ENCODE results near the gene AFTPH. TPM values are rescaled to one million over a fixed set of nuclear protein-coding genes. Genes with fewer than 3 reads are reported as not detected.

Gene AFTPH
- total and polyA plus RNA-seq, 9 of the 15 experiments (the other 6 are each of a cell fraction or from before 2014, with no cell fraction given) = 8.0 to 26.2 (median 13.8) TPM

DNA sequence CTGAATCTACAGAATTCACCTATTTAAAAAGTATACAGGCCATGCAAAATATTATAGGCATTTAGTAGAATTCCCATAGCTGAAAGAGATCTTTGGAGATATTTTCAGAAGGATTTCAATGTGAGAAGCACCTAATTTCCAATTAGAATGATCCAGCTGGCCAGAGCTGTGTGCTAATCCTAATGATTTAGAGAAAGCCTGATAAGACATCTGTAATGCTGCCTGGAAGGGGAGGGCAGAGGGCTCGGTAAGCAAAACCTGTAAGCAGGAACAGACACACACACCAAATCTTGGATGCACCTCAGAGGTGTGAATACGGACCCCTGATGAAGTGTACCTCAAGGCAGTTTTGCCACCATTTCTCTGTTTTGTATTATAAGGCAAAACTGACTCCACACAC, 115.6 kb downstream of the AFTPH start (continued):
- TF ChIP-seq, protein P1, sequence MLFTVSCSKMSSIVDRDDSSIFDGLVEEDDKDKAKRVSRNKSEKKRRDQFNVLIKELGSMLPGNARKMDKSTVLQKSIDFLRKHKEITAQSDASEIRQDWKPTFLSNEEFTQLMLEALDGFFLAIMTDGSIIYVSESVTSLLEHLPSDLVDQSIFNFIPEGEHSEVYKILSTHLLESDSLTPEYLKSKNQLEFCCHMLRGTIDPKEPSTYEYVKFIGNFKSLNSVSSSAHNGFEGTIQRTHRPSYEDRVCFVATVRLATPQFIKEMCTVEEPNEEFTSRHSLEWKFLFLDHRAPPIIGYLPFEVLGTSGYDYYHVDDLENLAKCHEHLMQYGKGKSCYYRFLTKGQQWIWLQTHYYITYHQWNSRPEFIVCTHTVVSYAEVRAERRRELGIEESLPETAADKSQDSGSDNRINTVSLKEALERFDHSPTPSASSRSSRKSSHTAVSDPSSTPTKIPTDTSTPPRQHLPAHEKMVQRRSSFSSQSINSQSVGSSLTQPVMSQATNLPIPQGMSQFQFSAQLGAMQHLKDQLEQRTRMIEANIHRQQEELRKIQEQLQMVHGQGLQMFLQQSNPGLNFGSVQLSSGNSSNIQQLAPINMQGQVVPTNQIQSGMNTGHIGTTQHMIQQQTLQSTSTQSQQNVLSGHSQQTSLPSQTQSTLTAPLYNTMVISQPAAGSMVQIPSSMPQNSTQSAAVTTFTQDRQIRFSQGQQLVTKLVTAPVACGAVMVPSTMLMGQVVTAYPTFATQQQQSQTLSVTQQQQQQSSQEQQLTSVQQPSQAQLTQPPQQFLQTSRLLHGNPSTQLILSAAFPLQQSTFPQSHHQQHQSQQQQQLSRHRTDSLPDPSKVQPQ (CRISPR knock-in tag; IDR thresholded peaks at IDR 0.05; ENCODE audit: borderline replicate concordance) = no peak
- TF ChIP-seq MEIS2 (IDR thresholded peaks at IDR 0.05; ENCODE audit: partially characterized antibody) = peak; percentile 56
- TF ChIP-seq, protein P2, sequence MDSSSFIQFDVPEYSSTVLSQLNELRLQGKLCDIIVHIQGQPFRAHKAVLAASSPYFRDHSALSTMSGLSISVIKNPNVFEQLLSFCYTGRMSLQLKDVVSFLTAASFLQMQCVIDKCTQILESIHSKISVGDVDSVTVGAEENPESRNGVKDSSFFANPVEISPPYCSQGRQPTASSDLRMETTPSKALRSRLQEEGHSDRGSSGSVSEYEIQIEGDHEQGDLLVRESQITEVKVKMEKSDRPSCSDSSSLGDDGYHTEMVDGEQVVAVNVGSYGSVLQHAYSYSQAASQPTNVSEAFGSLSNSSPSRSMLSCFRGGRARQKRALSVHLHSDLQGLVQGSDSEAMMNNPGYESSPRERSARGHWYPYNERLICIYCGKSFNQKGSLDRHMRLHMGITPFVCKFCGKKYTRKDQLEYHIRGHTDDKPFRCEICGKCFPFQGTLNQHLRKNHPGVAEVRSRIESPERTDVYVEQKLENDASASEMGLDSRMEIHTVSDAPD (CRISPR knock-in tag; IDR thresholded peaks at IDR 0.05) = no peak
- no peak for TF ChIP-seq ZKSCAN8 (CRISPR knock-in tag; IDR thresholded peaks at IDR 0.05)
- TF ChIP-seq MAFK (IDR thresholded peaks at IDR 0.05; ENCODE audit: low read length) = no peak
- TF ChIP-seq ZNF23 (CRISPR knock-in tag; IDR thresholded peaks at IDR 0.05) = no peak
- TF ChIP-seq, protein P3, sequence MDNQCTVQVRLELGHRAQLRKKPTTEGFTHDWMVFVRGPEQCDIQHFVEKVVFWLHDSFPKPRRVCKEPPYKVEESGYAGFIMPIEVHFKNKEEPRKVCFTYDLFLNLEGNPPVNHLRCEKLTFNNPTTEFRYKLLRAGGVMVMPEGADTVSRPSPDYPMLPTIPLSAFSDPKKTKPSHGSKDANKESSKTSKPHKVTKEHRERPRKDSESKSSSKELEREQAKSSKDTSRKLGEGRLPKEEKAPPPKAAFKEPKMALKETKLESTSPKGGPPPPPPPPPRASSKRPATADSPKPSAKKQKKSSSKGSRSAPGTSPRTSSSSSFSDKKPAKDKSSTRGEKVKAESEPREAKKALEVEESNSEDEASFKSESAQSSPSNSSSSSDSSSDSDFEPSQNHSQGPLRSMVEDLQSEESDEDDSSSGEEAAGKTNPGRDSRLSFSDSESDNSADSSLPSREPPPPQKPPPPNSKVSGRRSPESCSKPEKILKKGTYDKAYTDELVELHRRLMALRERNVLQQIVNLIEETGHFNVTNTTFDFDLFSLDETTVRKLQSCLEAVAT (IDR thresholded peaks at IDR 0.05) = no peak
- TF ChIP-seq HNRNPH1 (optimal IDR thresholded peaks at IDR 0.05; ENCODE audit: low read depth, low read length) = no peak
- TF ChIP-seq, protein P4, sequence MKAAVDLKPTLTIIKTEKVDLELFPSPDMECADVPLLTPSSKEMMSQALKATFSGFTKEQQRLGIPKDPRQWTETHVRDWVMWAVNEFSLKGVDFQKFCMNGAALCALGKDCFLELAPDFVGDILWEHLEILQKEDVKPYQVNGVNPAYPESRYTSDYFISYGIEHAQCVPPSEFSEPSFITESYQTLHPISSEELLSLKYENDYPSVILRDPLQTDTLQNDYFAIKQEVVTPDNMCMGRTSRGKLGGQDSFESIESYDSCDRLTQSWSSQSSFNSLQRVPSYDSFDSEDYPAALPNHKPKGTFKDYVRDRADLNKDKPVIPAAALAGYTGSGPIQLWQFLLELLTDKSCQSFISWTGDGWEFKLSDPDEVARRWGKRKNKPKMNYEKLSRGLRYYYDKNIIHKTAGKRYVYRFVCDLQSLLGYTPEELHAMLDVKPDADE (conservative IDR thresholded peaks at IDR 0.05; ENCODE audit: control insufficient read depth, low read depth, low read length) = no peak
- TF ChIP-seq SMC3 (conservative IDR thresholded peaks at IDR 0.05; ENCODE audit: insufficient read depth, low read depth, low read length) = no peak
- TF ChIP-seq, protein P5, sequence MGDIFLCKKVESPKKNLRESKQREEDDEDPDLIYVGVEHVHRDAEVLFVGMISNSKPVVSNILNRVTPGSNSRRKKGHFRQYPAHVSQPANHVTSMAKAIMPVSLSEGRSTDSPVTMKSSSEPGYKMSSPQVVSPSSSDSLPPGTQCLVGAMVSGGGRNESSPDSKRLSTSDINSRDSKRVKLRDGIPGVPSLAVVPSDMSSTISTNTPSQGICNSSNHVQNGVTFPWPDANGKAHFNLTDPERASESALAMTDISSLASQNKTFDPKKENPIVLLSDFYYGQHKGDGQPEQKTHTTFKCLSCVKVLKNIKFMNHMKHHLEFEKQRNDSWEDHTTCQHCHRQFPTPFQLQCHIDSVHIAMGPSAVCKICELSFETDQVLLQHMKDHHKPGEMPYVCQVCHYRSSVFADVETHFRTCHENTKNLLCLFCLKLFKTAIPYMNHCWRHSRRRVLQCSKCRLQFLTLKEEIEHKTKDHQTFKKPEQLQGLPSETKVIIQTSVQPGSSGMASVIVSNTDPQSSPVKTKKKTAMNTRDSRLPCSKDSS (IDR thresholded peaks at IDR 0.05; ENCODE audit: low read depth, partially characterized antibody) = no peak
- peak; percentile 26 for TF ChIP-seq DACH1 (IDR thresholded peaks at IDR 0.05; ENCODE audit: partially characterized antibody)
- TF ChIP-seq, protein P6, sequence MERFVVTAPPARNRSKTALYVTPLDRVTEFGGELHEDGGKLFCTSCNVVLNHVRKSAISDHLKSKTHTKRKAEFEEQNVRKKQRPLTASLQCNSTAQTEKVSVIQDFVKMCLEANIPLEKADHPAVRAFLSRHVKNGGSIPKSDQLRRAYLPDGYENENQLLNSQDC (CRISPR knock-in tag; IDR thresholded peaks at IDR 0.05) = no peak
- 0 out of 4 replicates have a peak, but pooled peaks of 1 of the 2 experiments have one; percentile 20 for TF ChIP-seq RCOR1 (IDR thresholded peaks at IDR 0.05; ENCODE audit: borderline replicate concordance in 1 of 2, low read depth in 2 of 2, low read length in 2 of 2)
- TF ChIP-seq SETDB1 (IDR thresholded peaks at IDR 0.05; ENCODE audit: low read length) = no peak
- no peak for TF ChIP-seq PHF21A (IDR thresholded peaks at IDR 0.05; ENCODE audit: borderline replicate concordance, low read depth)
- no peak for TF ChIP-seq CBX3 (IDR thresholded peaks at IDR 0.05; ENCODE audit: borderline replicate concordance in 1 of 2, low read length in 2 of 2)
- TF ChIP-seq, protein P7, sequence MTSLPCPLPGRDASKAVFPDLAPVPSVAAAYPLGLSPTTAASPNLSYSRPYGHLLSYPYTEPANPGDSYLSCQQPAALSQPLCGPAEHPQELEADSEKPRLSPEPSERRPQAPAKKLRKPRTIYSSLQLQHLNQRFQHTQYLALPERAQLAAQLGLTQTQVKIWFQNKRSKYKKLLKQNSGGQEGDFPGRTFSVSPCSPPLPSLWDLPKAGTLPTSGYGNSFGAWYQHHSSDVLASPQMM (CRISPR knock-in tag; IDR thresholded peaks at IDR 0.05) = no peak
- no peak for TF ChIP-seq FOXJ2 (tag; IDR thresholded peaks at IDR 0.05)
- no peak for TF ChIP-seq GTF2E2 (tag; IDR thresholded peaks at IDR 0.05)

Measured in K562 (cell line).